OCI-M2 (cell line): ENCODE results near the gene IPO9.

ENCODE experiments used
- DNase-seq: peaks from one replicate; lab custom pipeline; 2025; ENCODE audit not compliant: unreplicated experiment; lab: John Stamatoyannopoulos, UW

Gene IPO9

GRCh38 chr1:201828820-201829774 is at the start of gene IPO9:
Gene IPO9 (plus strand): TSS chr1:201829157. CDS start chr1:201829210, 53 bp downstream.
- peak; percentile 27 for DNase-seq

GRCh38 chr1:201779351-201779880 is 49.5 kb upstream of the IPO9 start:
- DNase-seq = no peak

GRCh38 chr1:201780952-201781351 is 48.0 kb upstream of the IPO9 start:
- no peak for DNase-seq

GRCh38 chr1:201781437-201781836 is 47.5 kb upstream of the IPO9 start:
- DNase-seq = no peak

DNA sequence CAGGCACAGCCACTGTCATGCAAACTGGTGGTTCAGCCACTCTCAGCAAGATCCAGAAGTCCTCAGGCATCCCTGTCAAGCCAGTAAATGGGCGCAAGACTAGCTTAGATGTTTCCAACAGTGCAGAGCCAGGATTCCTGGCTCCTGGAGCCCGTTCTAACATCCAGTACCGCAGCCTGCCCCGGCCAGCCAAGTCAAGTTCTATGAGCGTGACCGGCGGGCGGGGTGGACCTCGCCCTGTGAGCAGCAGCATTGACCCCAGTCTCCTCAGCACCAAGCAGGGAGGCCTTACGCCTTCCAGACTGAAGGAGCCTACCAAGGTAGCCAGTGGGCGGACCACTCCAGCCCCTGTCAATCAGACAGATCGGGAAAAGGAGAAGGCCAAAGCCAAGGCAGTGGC is 46.6 kb upstream of the IPO9 start:
- no peak for DNase-seq

DNA sequence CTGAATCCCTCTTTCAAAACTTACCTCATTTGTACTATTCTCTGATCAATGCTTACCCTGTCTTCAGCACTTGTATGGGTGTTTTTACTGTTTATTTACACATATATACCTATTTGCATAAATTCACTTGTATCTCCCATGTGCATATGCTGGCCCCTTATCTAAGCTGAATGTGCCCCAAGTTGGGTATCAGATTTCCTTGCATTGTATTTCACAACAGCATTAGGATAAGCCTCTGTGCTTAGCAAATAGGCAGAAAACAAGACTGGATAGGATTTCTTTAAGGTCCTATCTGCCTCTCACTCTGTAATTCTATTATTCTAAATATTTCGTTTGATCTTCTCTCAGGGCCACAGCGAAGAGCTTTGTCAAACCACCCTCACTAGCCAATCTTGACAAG is 45.9 kb upstream of the IPO9 start:
- no peak for DNase-seq

DNA sequence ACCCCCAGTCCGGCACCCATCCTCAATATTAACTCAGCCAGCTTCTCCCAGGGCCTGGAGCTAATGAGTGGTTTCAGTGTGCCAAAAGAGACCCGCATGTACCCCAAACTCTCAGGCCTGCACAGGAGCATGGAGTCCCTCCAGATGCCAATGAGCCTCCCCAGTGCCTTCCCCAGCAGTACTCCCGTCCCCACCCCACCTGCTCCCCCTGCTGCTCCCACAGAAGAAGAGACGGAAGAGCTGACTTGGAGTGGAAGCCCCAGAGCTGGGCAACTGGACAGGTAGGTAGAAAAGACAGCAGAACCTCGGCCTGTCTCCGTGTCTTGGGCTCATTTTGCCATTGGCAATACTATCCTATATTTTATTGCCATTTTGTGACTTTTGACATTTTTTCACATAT is 45.4 kb upstream of the IPO9 start:
- DNase-seq = no peak

DNA sequence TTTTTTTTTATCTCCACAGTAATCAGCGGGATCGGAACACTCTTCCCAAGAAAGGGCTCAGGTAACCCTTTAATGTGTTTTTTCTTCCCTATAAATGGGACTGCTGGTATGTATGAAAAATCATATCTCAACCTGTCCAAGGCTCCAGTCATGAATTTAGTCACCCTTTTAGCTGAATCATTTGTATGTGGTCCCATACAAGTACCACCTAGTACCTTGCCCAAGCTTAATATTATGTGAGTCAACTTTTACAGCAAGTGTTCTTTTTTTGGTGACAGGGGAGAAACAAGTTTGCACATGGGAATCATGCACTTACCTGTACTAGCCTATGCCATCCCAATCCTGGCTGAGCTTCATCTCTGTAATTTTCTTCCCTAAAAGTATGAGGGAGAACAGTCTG is 43.7 kb upstream of the IPO9 start:
- no peak for DNase-seq

DNA sequence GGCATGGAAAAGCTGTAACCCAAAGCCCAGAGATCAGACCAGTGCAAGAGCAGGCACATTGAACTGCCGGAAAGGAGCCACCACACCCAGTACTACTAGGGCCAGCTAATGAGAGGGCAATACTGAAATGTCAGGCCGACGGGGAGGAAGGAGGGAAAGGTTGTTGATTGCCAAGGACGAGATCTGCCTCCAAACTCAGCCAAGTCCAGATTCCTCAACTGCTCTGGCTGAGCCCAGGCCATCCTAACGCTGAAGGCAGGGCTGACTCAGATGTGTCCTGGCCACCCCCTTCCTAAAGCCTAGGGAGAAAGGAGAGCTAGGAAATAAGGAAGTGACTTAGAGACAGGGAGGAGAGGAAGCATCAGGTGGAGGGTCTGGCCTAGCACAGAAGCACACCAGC is 42.1 kb upstream of the IPO9 start:
- no peak for DNase-seq

DNA sequence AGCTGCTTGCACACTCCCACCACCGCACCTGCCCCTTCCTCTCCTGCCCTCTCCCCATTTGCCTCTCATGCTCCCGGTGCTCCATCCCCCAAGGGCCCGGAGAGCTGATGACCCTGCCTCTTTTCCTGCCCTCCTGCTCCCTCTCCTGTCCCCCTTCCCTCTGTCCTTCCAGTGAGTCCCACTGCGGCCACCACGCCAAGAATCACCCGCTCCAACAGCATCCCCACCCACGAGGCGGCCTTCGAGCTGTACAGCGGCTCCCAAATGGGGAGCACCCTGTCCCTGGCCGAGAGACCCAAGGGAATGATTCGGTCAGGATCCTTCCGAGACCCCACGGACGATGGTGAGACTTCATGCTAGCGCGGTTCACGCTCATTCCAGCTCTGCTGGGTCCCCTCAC is 40.7 kb upstream of the IPO9 start:
- no peak for DNase-seq

DNA sequence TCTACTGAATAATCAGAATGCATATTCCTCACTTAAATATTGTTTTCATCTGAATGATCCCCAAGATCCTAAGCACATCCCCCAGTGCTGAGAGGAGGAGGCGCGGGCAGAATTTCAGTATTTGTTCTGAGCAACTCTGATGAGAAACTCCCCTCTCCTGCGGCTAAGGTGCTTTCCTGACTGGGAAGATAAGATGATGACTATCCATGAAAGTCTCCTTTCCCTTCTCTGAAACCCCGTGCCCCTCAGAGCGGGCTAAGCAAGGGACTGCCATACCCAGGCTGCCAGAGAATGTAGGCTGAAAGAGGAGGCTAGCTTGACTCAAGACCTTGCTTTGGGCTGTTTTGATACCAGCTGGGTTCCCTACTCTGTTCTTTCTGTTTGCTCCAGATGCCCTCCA is 39.7 kb upstream of the IPO9 start:
- no peak for DNase-seq

DNA sequence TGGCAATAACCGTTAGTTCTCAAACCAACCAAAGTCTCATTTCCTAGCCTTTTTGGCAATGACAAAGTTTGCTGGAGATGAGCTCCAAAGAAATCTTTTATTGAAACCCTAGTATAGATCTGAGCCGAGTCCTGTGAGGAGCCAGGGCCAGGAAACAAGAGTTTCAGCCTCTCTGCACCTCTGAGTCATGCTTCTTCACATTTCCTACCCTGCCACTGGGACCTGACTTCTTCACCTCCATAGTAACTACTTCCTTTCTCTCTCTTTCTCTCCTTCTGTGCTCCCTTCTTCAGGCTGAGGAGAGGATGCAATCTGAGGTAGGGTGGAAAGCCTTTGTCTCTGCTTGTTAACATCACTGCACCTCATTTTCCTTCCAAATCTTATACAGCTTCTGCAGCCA is 38.7 kb upstream of the IPO9 start:
- no peak for DNase-seq

- DNase-seq = no peak
These were observed 37.7 kb upstream of the IPO9 start for GRCh38 chr1:201791051-201791778.

DNA sequence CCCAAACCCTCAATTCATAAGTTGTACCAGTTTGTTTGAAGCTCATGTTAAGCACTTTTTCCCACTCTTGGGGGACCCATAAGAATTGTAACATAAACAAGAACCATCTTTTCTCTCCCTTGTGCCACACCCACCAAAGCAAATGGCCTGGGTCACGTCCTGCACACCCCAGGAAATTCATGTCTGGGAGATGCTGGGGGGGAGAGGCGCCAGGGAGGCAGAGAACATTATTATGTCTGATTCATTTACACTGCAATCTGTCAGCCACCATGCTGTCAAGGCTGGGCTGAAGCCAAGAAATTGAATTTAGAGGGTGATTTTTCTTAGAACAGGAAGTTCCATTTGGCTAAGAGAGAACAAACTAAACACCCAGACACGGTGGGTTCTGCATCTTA is 37.2 kb upstream of the IPO9 start:
- DNase-seq = no peak

DNA sequence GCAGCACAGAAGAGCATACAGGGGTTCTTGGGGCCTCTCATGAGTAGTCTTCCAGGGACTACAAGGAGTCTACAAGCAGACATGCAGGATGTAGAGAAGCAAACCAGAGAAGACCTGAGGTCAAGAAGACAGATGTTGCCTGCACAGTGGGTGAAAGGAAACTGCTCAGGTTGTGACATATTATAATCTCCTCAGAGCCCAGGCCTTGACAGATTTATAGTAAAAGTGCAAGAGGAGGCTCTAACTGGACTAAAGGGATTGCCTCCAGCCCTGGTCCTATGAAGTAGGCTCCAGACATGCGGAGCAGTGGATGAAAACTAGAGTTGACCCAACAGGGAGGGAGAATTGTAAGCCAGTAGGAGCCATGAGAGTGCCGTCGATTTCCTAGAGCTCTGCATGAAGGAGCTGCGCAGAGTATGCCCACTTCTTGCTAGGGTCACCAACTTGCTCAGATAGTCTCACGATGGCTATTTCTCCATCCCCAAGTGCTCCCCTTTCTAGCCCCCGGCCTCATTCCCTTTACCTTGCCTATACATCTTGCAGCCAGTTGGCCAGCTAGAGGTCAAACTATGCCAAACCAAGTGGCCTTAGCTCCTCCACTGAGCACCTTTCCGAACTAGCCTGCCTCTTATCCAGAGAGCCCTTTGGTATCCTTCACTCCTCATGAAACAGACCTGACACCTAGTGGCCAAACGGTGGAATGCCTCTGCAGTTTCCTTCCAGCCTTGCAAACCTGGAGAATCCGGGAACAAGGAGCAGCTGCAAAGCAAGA is 36.2 kb upstream of the IPO9 start:
- DNase-seq = no peak

GRCh38 chr1:201793306-201793925 is 35.5 kb upstream of the IPO9 start:
- no peak for DNase-seq

DNA sequence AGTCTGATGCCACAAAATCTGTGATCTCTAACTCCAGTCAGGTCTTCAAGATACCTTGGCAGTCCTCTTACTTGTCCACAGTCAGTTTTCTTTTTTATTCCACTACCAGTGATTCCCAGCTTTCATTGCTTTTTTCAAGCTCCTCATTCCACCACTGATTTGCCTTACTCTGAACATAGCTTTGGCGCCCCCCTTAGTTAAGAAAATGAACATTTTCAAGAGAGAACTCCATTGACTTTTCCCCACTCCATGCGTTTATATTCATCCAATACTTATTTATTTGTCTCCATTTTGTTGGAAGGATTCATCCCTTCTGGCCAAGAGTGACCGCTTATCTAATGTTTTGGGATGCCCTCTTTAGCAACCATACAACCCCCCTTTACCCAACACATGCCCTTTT is 33.9 kb upstream of the IPO9 start:
- no peak for DNase-seq

GRCh38 chr1:201800246-201800645 is 28.7 kb upstream of the IPO9 start:
- no peak for DNase-seq

- DNase-seq = no peak
These were observed 22.2 kb upstream of the IPO9 start for GRCh38 chr1:201806801-201807200.

GRCh38 chr1:201807958-201808632 is 20.9 kb upstream of the IPO9 start:
- no peak for DNase-seq
